Rectal smooth muscle tissue (tissue), 1 donor: Measurements from ENCODE around the gene PPP1CA.

Source experiments
- H3K27ac ChIP-seq: one replicate; pipeline ENCODE4 v1.7.0; 2013; ENCODE audit warnings: low read depth, low read length, inconsistent platforms
- H3K27me3 ChIP-seq: one replicate; pipeline ENCODE4 v1.7.0; 2013; ENCODE audit warnings: low read length; ENCODE audit not compliant: control insufficient read depth, insufficient read depth
- H3K36me3 ChIP-seq: one replicate; pipeline ENCODE4 v1.7.0; 2013; ENCODE audit warnings: low read length; ENCODE audit not compliant: control insufficient read depth, insufficient read depth
- H3K4me1 ChIP-seq: one replicate; pipeline ENCODE4 v1.7.0; 2013; ENCODE audit warnings: low read length; ENCODE audit not compliant: control insufficient read depth, insufficient read depth
- H3K4me3 ChIP-seq: one replicate; pipeline ENCODE4 v1.7.0; 2013; ENCODE audit warnings: low read length
- H3K9ac ChIP-seq: one replicate; pipeline ENCODE4 v1.7.0; 2013; ENCODE audit warnings: low read length

Gene PPP1CA

GRCh38 chr11:67355794-67356386 lies 45.8 kb downstream of the PPP1CA start:
- peak overlapping the region; percentile 29 for H3K4me3 ChIP-seq
- H3K36me3 ChIP-seq = peaks cover 5% of the 10 kb centered on the region
- H3K27ac ChIP-seq = peak overlapping the region; percentile 98
- H3K9ac ChIP-seq = peak overlapping the region; percentile 19
- H3K4me1 ChIP-seq = peaks cover 37% of the 10 kb centered on the region
- no peaks in the 10 kb centered on the region for H3K27me3 ChIP-seq

- Histone ChIP-seq H3K27me3 (no peaks in the 10 kb centered on the region), H3K4me3 (peak overlapping the region; percentile 29), H3K36me3 (peaks cover 5% of the 10 kb centered on the region), H3K9ac (peak overlapping the region; percentile 19), H3K4me1 (peaks cover 37% of the 10 kb centered on the region), H3K27ac (peak overlapping the region; percentile 98)
These were observed 46.5 kb downstream of the PPP1CA start for GRCh38 chr11:67355023-67355793.

- Histone ChIP-seq H3K27ac (peak overlapping the region; percentile 98), H3K36me3 (peaks cover 5% of the 10 kb centered on the region), H3K27me3 (no peaks in the 10 kb centered on the region), H3K4me3 (peak overlapping the region; percentile 59), H3K9ac (peak overlapping the region; percentile 84), H3K4me1 (peaks cover 37% of the 10 kb centered on the region)
These were observed 47.3 kb downstream of the PPP1CA start for GRCh38 chr11:67354075-67355022.

- H3K27ac ChIP-seq = peak within 1 kb of the TSS; percentile 98
- H3K9ac ChIP-seq = peak within 1 kb of the TSS; percentile 84
- H3K27me3 ChIP-seq = no peaks in the 10 kb centered on the region
- H3K36me3 ChIP-seq = peaks cover 5% of the 10 kb centered on the region
- peak within 1 kb of the TSS; percentile 92 for H3K4me3 ChIP-seq
- H3K4me1 ChIP-seq = peaks cover 37% of the 10 kb centered on the region
These were observed 48.2 kb downstream of the PPP1CA start, which contains the start of gene POLD4 for GRCh38 chr11:67353317-67354074. Gene POLD4 (minus strand): TSS chr11:67353546. CDS start chr11:67353399, 147 bp downstream.

- peaks cover 30% of the 10 kb centered on the region for H3K4me1 ChIP-seq
- peak overlapping the region; percentile 92 for H3K4me3 ChIP-seq
- H3K27me3 ChIP-seq = no peaks in the 10 kb centered on the region
- H3K27ac ChIP-seq = peak overlapping the region; percentile 98
- peaks cover 5% of the 10 kb centered on the region for H3K36me3 ChIP-seq
- peak overlapping the region; percentile 84 for H3K9ac ChIP-seq
These were observed 48.9 kb downstream of the PPP1CA start for GRCh38 chr11:67352546-67353316.

GRCh38 chr11:67351275-67352005 lies 50.2 kb downstream of the PPP1CA start:
- H3K36me3 ChIP-seq = peaks cover 5% of the 10 kb centered on the region
- H3K4me3 ChIP-seq = peak overlapping the region; percentile 29

GRCh38 chr11:67349928-67350465 lies 51.7 kb downstream of the PPP1CA start:
- Histone ChIP-seq H3K36me3 (peaks cover 5% of the 10 kb centered on the region), H3K27ac (no peak overlapping the region), H3K9ac (no peak overlapping the region), H3K4me3 (no peak overlapping the region), H3K4me1 (peaks cover 21% of the 10 kb centered on the region), H3K27me3 (no peaks in the 10 kb centered on the region)

More at GRCh38 chr11:67351275-67352005, 50.2 kb downstream of the PPP1CA start:
- Histone ChIP-seq H3K9ac (peak overlapping the region; percentile 39), H3K4me1 (peaks cover 30% of the 10 kb centered on the region), H3K27me3 (no peaks in the 10 kb centered on the region), H3K27ac (peak overlapping the region; percentile 58)

GRCh38 chr11:67349457-67349856 lies 52.2 kb downstream of the PPP1CA start:
- no peak overlapping the region for H3K27ac ChIP-seq
- peaks cover 5% of the 10 kb centered on the region for H3K36me3 ChIP-seq
- no peak overlapping the region for H3K9ac ChIP-seq
- H3K27me3 ChIP-seq = no peaks in the 10 kb centered on the region
- H3K4me1 ChIP-seq = peaks cover 15% of the 10 kb centered on the region
- no peak overlapping the region for H3K4me3 ChIP-seq

- Histone ChIP-seq H3K27me3 (no peaks in the 10 kb centered on the region), H3K4me3 (no peak overlapping the region), H3K9ac (no peak overlapping the region), H3K36me3 (peaks cover 5% of the 10 kb centered on the region), H3K27ac (no peak overlapping the region), H3K4me1 (peaks cover 11% of the 10 kb centered on the region)
These were observed 52.6 kb downstream of the PPP1CA start for GRCh38 chr11:67349036-67349435.
